OCI-LY1 (cell line): ENCODE measurements around the gene METTL4.

Experiments used
- H2AFZ ChIP-seq: fragments of 200-600 bp; sonication (generic), shearing (Covaris generic); 2 replicates; pipeline ENCODE4 v1.6.0; 2014; ENCODE audit warnings: antibody characterized with exemption, mild to moderate bottlenecking, low read length
- H3F3A ChIP-seq: fragments of 200-600 bp; sonication (generic), shearing (Covaris generic); 2 replicates; pipeline ENCODE4 v1.6.0; 2014; ENCODE audit warnings: mild to moderate bottlenecking, antibody characterized with exemption, low read length, moderate library complexity; ENCODE audit not compliant: insufficient read depth
- H3K27ac ChIP-seq: fragments of 200-600 bp; sonication (generic); 2 replicates; pipeline ENCODE4 v1.5.1; 2014; ENCODE audit warnings: low read length, mixed run types, mild to moderate bottlenecking, low read depth; ENCODE audit not compliant: poor library complexity, severe bottlenecking
- H3K27me3 ChIP-seq: fragments of 200-600 bp; sonication (generic); 2 replicates; pipeline ENCODE4 v1.6.0; 2014; ENCODE audit warnings: antibody characterized with exemption, mild to moderate bottlenecking, low read length, moderate library complexity; ENCODE audit not compliant: insufficient read depth
- H3K36me3 ChIP-seq: fragments of 200-600 bp; sonication (generic); 2 replicates; pipeline ENCODE4 v1.6.1; 2014; ENCODE audit warnings: mild to moderate bottlenecking, antibody characterized with exemption, low read length, moderate library complexity, mixed read lengths; ENCODE audit not compliant: insufficient read depth
- H3K4me1 ChIP-seq: fragments of 200-600 bp; sonication (generic); 2 replicates; pipeline ENCODE4 v1.5.1; 2014; ENCODE audit warnings: mild to moderate bottlenecking, low read length, moderate library complexity; ENCODE audit not compliant: insufficient read depth, severe bottlenecking
- H3K4me2 ChIP-seq: fragments of 200-600 bp; sonication (generic), shearing (Covaris generic); 2 replicates; pipeline ENCODE4 v1.6.1; 2014; ENCODE audit warnings: low read length
- H3K4me3 ChIP-seq: fragments of 200-600 bp; sonication (generic); 2 replicates; pipeline ENCODE4 v1.5.1; 2014; ENCODE audit warnings: low read length, low read depth, mild to moderate bottlenecking, mixed read lengths; ENCODE audit not compliant: poor library complexity, severe bottlenecking
- H3K79me2 ChIP-seq: fragments of 200-600 bp; shearing (Covaris generic); 2 replicates; pipeline ENCODE4 v1.6.1; 2016; ENCODE audit warnings: mixed run types, low read length, mixed read lengths; ENCODE audit not compliant: insufficient read depth
- H3K9ac ChIP-seq: fragments of 200-600 bp; sonication (generic), shearing (Covaris generic); 2 replicates; pipeline ENCODE4 v1.6.1; 2014; ENCODE audit warnings: mild to moderate bottlenecking, low read length, mixed read lengths
- H3K9me2 ChIP-seq: fragments of 200-600 bp; sonication (generic), shearing (Covaris generic); 2 replicates; pipeline ENCODE4 v1.6.1; 2014; ENCODE audit warnings: low read depth, mild to moderate bottlenecking, low read length, mixed read lengths
- H3K9me3 ChIP-seq: fragments of 200-600 bp; shearing (Covaris generic); 2 replicates; pipeline ENCODE4 v1.6.1; 2014; ENCODE audit warnings: low read length, mixed read lengths
- H4K20me1 ChIP-seq: fragments of 200-600 bp; sonication (generic), shearing (Covaris generic); 2 replicates; pipeline ENCODE4 v1.6.0; 2016; ENCODE audit warnings: mild to moderate bottlenecking, low read length; ENCODE audit not compliant: insufficient read depth
- EZH2 ChIP-seq: fragments of 200-600 bp; sonication (generic), shearing (Covaris generic); IDR thresholded peaks from 2 replicates; pipeline ENCODE4 v1.8.0; 2017; ENCODE audit warnings: borderline replicate concordance, mixed run types, mild to moderate bottlenecking, antibody characterized with exemption, low read length, moderate library complexity, mixed read lengths
- TF ChIP-seq, protein P1 (sequence below): fragments of 200-600 bp; sonication (generic), shearing (Covaris generic); IDR thresholded peaks from 2 replicates; pipeline ENCODE4 v1.5.1; 2017; ENCODE audit warnings: mild to moderate bottlenecking, antibody characterized with exemption, low read length, moderate library complexity, mixed read lengths

Gene METTL4

DNA sequence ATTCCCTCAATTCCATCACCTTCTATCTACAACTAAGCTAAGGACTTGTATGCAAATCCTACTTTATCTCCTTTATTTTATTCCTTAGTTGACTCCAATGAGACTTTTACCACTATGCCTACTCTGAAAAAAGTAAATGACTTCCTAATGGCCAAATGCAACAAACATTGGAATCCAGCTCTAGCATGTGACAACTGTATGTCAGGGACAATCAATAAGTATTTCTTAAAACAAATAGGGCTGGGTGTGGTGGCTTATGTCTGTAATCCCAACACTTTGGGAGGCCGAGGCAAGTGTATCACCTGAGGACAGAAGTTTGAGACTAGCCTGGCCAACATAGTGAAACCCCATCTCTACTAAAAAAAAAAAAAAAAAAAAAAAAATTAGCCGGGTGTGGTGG lies 21.8 kb downstream of the METTL4 start:
- Histone ChIP-seq H3K9me2 (no peaks in the 10 kb centered on the region), H3K4me2 (no peak overlapping the region), H3K9me3 (no peaks in the 10 kb centered on the region), H3K27ac (no peak overlapping the region), H3K4me3 (no peak overlapping the region), H3K4me1 (no peaks in the 10 kb centered on the region), H3K36me3 (no peaks in the 10 kb centered on the region), H3K9ac (no peak overlapping the region), H3K79me2 (no peaks in the 10 kb centered on the region), H4K20me1 (no peaks in the 10 kb centered on the region), H2AFZ (no peak overlapping the region), H3F3A (no peaks in the 10 kb centered on the region), H3K27me3 (no peaks in the 10 kb centered on the region)
- TF ChIP-seq, protein P1, sequence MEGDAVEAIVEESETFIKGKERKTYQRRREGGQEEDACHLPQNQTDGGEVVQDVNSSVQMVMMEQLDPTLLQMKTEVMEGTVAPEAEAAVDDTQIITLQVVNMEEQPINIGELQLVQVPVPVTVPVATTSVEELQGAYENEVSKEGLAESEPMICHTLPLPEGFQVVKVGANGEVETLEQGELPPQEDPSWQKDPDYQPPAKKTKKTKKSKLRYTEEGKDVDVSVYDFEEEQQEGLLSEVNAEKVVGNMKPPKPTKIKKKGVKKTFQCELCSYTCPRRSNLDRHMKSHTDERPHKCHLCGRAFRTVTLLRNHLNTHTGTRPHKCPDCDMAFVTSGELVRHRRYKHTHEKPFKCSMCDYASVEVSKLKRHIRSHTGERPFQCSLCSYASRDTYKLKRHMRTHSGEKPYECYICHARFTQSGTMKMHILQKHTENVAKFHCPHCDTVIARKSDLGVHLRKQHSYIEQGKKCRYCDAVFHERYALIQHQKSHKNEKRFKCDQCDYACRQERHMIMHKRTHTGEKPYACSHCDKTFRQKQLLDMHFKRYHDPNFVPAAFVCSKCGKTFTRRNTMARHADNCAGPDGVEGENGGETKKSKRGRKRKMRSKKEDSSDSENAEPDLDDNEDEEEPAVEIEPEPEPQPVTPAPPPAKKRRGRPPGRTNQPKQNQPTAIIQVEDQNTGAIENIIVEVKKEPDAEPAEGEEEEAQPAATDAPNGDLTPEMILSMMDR = no peak
- TF ChIP-seq EZH2 = no peak

DNA sequence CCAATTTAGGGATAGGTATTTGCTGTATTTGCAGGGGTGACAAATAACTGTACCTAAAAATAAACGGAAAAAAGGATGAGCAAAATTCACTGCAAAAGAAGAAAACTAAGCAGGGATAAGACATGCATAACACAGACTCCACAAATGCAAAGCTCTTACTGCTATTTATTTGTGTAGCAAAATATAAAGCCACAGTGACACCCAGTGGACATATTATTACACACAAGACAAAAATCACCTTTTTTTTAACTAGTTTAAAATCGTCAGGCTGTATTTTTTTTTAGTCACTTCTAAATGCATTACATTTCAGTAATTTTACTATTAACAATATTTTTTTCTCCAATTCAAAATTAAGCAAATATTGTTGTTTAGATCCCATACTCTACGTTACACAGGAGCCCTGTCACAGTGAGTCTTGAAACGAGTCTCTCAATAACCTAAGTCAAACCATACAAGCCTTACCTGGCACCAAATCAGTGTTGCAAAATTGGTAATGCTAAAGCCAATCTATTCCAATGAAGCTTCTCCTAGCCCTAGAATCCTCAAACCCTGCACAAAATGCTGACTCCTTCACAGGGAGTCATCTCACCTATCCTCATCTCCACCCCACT lies 23.7 kb downstream of the METTL4 start:
- Histone ChIP-seq H3K27ac (no peak overlapping the region), H2AFZ (no peak overlapping the region)

DNA sequence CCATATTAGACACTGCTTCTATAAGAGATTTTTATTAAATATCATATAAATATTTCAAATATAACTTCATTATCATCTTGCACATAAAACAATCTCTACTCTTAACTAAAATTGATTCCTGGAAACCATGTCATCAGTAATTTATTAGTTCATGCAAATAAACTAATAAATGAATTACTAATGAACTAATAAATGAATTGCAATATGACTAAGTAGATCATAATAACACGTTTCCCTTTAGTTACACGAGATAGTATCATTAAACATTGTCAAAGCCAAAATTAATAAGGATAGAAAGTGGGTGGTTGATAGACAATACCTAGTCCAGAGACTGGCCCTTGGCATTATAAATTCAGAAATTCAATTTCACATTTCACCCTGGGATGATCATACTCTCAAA lies 26.1 kb downstream of the METTL4 start:
- Histone ChIP-seq H3K36me3 (no peaks in the 10 kb centered on the region), H3K9me3 (no peaks in the 10 kb centered on the region), H3K4me3 (no peak overlapping the region), H3F3A (no peaks in the 10 kb centered on the region), H2AFZ (no peak overlapping the region), H3K4me2 (no peak overlapping the region), H3K9ac (no peak overlapping the region), H4K20me1 (no peaks in the 10 kb centered on the region), H3K27ac (no peak overlapping the region), H3K27me3 (no peaks in the 10 kb centered on the region), H3K79me2 (no peaks in the 10 kb centered on the region), H3K4me1 (peaks cover 22% of the 10 kb centered on the region), H3K9me2 (no peaks in the 10 kb centered on the region)
- TF ChIP-seq, protein P1 = no peak

More for the DNA sequence above, 23.7 kb downstream of the METTL4 start:
- no peak for TF ChIP-seq EZH2
- TF ChIP-seq, protein P1 = peak; percentile 46; the same call in 1 of the 2 replicates
- Histone ChIP-seq H3K27me3 (no peaks in the 10 kb centered on the region), H3K4me1 (no peaks in the 10 kb centered on the region), H4K20me1 (no peaks in the 10 kb centered on the region), H3K9me2 (no peaks in the 10 kb centered on the region), H3F3A (no peaks in the 10 kb centered on the region), H3K79me2 (no peaks in the 10 kb centered on the region), H3K36me3 (no peaks in the 10 kb centered on the region), H3K4me3 (no peak overlapping the region), H3K9me3 (no peaks in the 10 kb centered on the region), H3K4me2 (no peak overlapping the region), H3K9ac (no peak overlapping the region)
